Posterior vena cava (tissue), 2 donors: Measurements from ENCODE around the gene DHX34. TPM values are rescaled to one million over a fixed set of nuclear protein-coding genes. Genes with fewer than 3 reads are reported as not detected.
A peak's percentile ranks its signal among the peaks of the same experiment; 100 is the strongest.
"Not testable (repeated sequence)": the region's sequence is repeated elsewhere in the genome, so short reads cannot be mapped to it uniquely, and the experiment has no call there.

Experiments
- DNase-seq: peaks from one replicate; pipeline ENCODE4 v3.0.0-alpha.2; 2020; ENCODE audit warnings: low spot score
- intact Hi-C, 2 donors: fragments of 100-400 bp; cut with DNase I; formaldehyde crosslinking; loops; one replicate each; pipeline versions ENCODE4 v1.14.1 to v1.14.2; 2022 to 2023
- total RNA-seq, 2 donors: library from RNA; stranded (reverse); fragmentation: NEBNext Ultra II Directional; extraction: Animal tissue kit (Norgen Biotek cat#: 25700); gene quantifications; one replicate each; pipeline ENCODE4 v1.2.1, GENCODE V29; 2021
- donor health status: DM: yes; HTN: yes; CAD: no.
- donor health status: DM: yes; HTN: yes; CAD: no.

The DHX34 gene
- total RNA-seq, 2 donors from 2014 or later, result 7.7 to 7.9 TPM

- intact Hi-C loops, result no loop called here
- no peak for DNase-seq
Observed at GRCh38 chr19:47379381-47379938, 30.3 kb downstream of the DHX34 start.

- no peak for DNase-seq
- intact Hi-C loops, result no loop called here
Observed at GRCh38 chr19:47380559-47380958, 31.4 kb downstream of the DHX34 start.

GRCh38 chr19:47381121-47381520, 32.0 kb downstream of the DHX34 start:
- intact Hi-C loops, result no loop called here
- DNase-seq, result no peak

GRCh38 chr19:47381653-47382279, 32.7 kb downstream of the DHX34 start:
- intact Hi-C loops, result no loop called here
- DNase-seq, result no peak

- not testable (repeated sequence) for DNase-seq
- intact Hi-C loops, result loop anchor here in 1 of 2 donors (1.0 kb wide), 1 partner anchor 46 kb away; no protein-coding TSS in a partner anchor
Observed at GRCh38 chr19:47383890-47384289, 34.8 kb downstream of the DHX34 start.

- DNase-seq, intact Hi-C loops: not testable (repeated sequence)
Observed at GRCh38 chr19:47384533-47384932, 35.4 kb downstream of the DHX34 start.

- DNase-seq, intact Hi-C loops: not testable (repeated sequence)
Observed at GRCh38 chr19:47386582-47386981, 37.5 kb downstream of the DHX34 start.

- DNase-seq, intact Hi-C loops: not testable (repeated sequence)
Observed at GRCh38 chr19:47387623-47388022, 38.5 kb downstream of the DHX34 start.

GRCh38 chr19:47388721-47389120, 39.6 kb downstream of the DHX34 start:
- DNase-seq, intact Hi-C loops: not testable (repeated sequence)

- intact Hi-C loops, result no loop called here
Observed at GRCh38 chr19:47389150-47389556, 40.0 kb downstream of the DHX34 start.

GRCh38 chr19:47390533-47391488, 41.7 kb downstream of the DHX34 start:
- intact Hi-C loops, result loop anchor here (5.0 kb wide), 2 partner anchors 94 to 109 kb away; no protein-coding TSS in a partner anchor
- no peak for DNase-seq

More at GRCh38 chr19:47389150-47389556, 40.0 kb downstream of the DHX34 start:
- DNase-seq, result no peak

- peak; percentile 94 for DNase-seq
Observed at GRCh38 chr19:47391510-47392223, 42.6 kb downstream of the DHX34 start.

GRCh38 chr19:47398707-47399597, 49.8 kb downstream of the DHX34 start:
- intact Hi-C loops, result no loop called here
- no peak for DNase-seq

More at GRCh38 chr19:47391510-47392223, 42.6 kb downstream of the DHX34 start:
- intact Hi-C loops, result loop anchor here (5.0 kb wide), 2 partner anchors 94 to 109 kb away; no protein-coding TSS in a partner anchor

- intact Hi-C loops, result loop anchor here in 1 of 2 donors (5.0 kb wide), 1 partner anchor 350 kb away; no protein-coding TSS in a partner anchor
- no peak for DNase-seq
Observed at GRCh38 chr19:47402504-47402903, 53.4 kb downstream of the DHX34 start.

GRCh38 chr19:47404334-47405196, 55.5 kb downstream of the DHX34 start:
- intact Hi-C loops, result loop anchor here in 1 of 2 donors (5.0 kb wide), 1 partner anchor 352 kb away; no protein-coding TSS in a partner anchor
- no peak for DNase-seq

- DNase-seq, result no peak
- intact Hi-C loops, result no loop called here
Observed at GRCh38 chr19:47405197-47405550, 56.1 kb downstream of the DHX34 start.

GRCh38 chr19:47405854-47406417, 56.8 kb downstream of the DHX34 start:
- DNase-seq, result no peak
- intact Hi-C loops, result no loop called here
